NCI-H345 treated with DMSO at 0.1 percent for 48 hours (cell line): ENCODE data around the gene GDPD4.

Experiments used
- DNase-seq: peaks from one replicate; lab custom pipeline; 2025; ENCODE audit not compliant: unreplicated experiment; lab: John Stamatoyannopoulos, UW

GDPD4 gene

DNA sequence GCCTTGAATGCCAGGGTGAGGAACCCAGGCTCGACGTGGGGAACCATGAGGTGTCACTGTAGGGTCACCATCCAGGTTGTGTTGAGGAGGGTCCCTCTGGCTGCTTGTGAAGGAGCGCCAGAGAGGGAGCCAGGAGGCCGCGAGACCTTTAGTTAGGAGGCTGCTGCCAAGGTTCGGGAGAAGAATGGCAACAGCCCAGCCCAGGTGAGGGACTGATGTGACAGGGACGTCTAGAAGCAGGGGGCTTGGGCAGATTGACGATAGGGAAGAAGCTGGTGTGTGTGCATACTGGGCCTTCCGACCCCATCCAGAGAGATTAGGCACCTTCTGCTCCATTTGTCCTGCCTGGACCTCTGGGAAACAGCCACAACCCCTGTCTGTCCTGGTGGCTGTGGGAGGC lies 124.5 kb downstream of the GDPD4 start:
- no peak for DNase-seq

DNA sequence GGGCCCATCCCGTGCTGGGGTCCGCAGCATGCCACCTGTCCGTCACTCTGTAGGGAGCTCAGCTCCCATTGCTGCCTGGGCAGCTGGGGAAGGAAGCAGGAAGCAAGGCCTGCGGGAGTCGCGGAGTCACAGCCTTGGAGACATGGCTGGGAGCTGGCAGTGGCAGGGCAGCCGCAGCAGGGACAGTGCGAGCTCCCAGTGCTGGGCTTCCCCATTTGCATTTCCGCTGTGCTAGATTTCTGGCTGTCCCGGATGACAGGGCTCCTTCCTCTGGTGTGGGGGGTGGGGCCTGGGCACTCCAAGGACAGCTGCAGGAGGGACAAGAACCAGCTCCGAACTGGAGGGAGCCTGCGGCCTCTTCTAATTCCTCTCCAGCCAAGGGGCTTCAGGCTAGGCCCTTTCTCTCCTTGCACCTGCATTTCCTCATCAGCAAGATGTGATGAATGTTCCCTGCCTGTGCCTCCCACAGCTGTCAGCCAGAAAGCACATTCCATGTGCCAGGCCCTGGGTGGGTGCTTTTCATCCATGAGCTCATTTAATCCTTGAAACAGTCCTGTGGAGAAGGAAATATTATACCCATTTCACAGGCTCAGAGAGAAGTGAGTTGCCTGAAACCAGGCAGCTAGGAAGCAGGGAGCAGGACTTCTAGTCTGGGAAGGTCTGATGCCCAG lies 125.5 kb downstream of the GDPD4 start:
- no peak for DNase-seq

DNA sequence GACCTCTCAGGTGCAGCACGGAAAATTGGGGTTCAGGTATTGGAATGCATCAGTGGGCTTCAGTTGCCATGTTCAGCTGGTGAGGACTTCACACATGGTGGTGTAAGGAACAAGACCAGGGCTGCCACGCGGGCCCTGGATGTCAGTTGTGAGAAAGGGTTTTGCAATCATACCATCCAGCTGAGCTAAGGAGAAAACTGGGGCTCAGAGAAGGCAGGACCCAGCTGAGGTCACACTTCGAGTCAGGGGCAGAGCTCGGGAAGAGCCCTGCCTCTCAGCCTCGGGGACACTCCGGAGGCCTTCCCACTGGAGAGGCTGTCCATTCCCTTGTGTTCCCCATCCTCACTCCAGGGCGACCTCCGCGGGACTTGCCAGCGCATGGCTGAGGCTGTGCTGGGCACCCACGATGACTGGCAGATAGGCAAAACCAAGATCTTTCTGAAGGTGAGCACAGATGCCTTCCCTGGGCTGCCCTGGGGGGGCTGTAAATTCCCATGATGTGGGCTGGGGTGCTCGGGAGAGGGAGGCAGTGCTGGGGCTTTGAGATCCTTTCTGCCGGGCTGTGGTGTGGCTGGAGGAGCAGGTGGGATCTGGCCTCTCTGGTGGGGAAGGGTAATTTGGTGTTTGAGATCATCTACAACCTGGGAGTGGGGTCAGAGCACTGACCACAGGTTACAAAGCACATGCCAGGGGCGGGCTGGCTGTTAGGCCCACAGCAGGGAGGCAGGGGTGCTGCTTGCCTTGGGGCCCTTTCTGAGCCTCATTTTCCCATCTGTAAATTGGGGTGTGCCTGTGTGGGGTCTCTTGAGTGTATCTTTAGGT lies 126.3 kb downstream of the GDPD4 start:
- DNase-seq: no peak

DNA sequence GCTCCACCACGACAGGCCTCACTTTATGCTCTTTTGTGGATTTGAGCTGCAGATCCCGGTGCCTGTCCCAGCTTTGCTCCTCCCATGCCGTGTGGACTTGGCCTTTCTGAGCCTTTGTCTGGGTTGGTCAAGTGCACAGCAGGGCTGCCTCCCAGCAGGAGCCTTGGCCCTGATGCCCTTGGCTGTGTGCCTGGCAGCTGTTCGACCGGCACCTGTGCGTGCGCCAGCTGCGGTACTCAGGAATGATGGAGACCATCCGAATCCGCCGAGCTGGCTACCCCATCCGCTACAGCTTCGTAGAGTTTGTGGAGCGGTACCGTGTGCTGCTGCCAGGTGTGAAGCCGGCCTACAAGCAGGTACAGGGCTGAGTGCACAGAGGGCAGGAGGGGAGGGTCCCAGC lies 126.9 kb downstream of the GDPD4 start:
- no peak for DNase-seq

- DNase-seq: no peak
These were observed 128.0 kb downstream of the GDPD4 start for GRCh38 chr11:77173494-77173893.

- DNase-seq: no peak
These were observed 128.9 kb downstream of the GDPD4 start for GRCh38 chr11:77172666-77172982.

DNA sequence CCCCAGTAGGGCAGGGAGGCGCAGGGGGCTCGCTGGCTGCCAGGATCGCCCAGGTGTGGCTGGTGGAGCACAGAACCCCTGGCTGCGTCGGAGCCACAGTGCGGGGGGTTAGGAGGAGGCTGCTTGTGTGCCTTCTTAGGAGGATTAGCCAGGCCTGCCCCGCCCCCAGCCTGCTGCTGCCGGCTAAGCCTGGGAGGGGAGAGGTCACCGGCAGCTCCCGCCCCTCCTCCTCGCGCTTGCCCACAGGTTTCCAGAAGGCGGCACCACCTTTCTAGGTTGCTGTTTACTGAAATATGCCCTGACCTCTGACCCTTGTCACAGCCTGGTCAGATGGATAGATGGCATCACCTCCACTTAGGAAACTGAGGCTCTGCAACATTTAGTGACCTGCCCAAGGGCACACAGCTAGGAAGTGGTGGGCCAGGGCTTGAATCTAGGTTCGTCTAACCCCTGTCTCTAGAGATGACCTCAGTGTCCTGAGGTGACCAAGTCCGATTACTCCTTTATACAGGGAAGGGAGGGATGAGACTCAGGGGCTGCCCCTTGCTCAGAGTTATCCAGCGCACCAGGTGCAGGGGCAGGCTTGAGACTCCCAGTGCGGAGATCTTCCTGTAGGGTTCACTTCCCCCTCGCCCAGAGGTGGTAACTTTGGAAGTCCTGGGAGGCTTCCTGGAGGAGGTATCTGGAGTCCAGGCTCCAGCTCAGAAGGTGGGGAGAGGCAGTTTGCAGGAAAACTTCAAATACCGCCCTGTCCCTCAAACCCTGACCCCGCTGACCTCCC lies 129.4 kb downstream of the GDPD4 start:
- DNase-seq: no peak

- no peak for DNase-seq
These were observed 130.2 kb downstream of the GDPD4 start for GRCh38 chr11:77171254-77171653.

- DNase-seq: no peak
These were observed 131.4 kb downstream of the GDPD4 start for GRCh38 chr11:77170107-77170506.

DNA sequence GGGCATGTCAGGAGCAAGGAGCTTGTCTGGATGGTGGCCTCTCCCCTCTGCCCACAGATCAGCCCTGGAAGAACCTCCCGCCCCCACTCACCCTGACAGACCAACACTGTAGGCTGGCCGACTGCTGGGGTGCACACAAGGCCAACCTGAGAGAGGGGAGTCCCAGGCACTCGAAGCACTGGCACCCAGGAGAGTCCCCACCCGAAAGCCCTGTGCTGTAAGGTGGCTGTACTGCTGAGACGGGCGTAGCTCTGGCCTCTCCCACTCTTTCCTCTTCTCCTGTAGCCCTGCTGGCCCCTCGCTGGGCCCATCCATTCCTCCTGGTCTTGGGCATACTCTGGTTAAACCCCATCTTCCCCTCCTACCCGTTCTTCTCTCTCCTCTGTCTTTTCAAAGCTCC lies 133.7 kb downstream of the GDPD4 start:
- no peak for DNase-seq

GRCh38 chr11:77167111-77167626 lies 134.3 kb downstream of the GDPD4 start:
- DNase-seq: no peak
